Uterus (tissue), 4 donors: ENCODE measurements around the gene NIBAN1. TPM values are rescaled to one million over a fixed set of nuclear protein-coding genes. Genes with fewer than 3 reads are reported as not detected.
A peak's percentile ranks its signal among the peaks of the same experiment; 100 is the strongest.

Experiments used
- DNase-seq, 2 donors: peaks; one replicate each; pipeline ENCODE4 v3.0.0-alpha.2; 2019 to 2020
- H3K27ac ChIP-seq, 2 donors: fragments of 200-600 bp; sonication (generic); 1 replicate in 1 of 2; 2 replicates in 1 of 2; pipeline ENCODE4 v1.5.1; 2016 to 2018
- H3K27me3 ChIP-seq, 2 donors: fragments of 200-600 bp; sonication (generic); one replicate each; pipeline ENCODE4 v1.5.1; 2018 to 2019; ENCODE audit warnings: control low read depth in 1 of 2
- H3K36me3 ChIP-seq, 2 donors: fragments of 200-600 bp; sonication (generic); one replicate each; pipeline ENCODE4 v1.5.1; 2019; ENCODE audit warnings: control low read depth in 1 of 2
- H3K4me1 ChIP-seq, 2 donors: fragments of 200-600 bp; sonication (generic); one replicate each; pipeline ENCODE4 v1.5.1; 2018 to 2019; ENCODE audit warnings: control low read depth in 1 of 2
- H3K4me3 ChIP-seq, 2 donors: fragments of 200-600 bp; sonication (generic); 1 replicate in 1 of 2; 2 replicates in 1 of 2; pipeline ENCODE4 v1.5.1; 2018 to 2019; ENCODE audit warnings: mild to moderate bottlenecking in 1 of 2
- H3K9me3 ChIP-seq, 2 donors: fragments of 200-600 bp; sonication (generic); one replicate each; pipeline ENCODE4 v1.5.1; 2019; ENCODE audit warnings: control low read depth in 1 of 2
- CTCF ChIP-seq, 4 experiments: fragments of 200-600 bp in 2 of 4; fragments of 450-650 bp in 2 of 4; sonication (generic) in 2 of 4; IDR thresholded peaks; one replicate each; pipeline ENCODE4 v1.5.1; 2016 to 2019; ENCODE audit warnings: antibody characterized with exemption in 4 of 4, mild to moderate bottlenecking in 2 of 4, moderate library complexity in 1 of 4
- POLR2A ChIP-seq, 2 donors: fragments of 450-650 bp; IDR thresholded peaks; one replicate each; pipeline ENCODE4 v1.6.1; 2016; ENCODE audit warnings: antibody characterized with exemption in 2 of 2, mild to moderate bottlenecking in 1 of 2, moderate library complexity in 1 of 2
- intact Hi-C: fragments of 100-400 bp; cut with DNase I; formaldehyde crosslinking; loops from one replicate; pipeline ENCODE4 v1.15.1; 2023; ENCODE audit warnings: low total_unique reads
- total RNA-seq, 4 donors: library from RNA; depleted of rRNA in 3 of 4; stranded (reverse); fragments of >200 nt in 3 of 4; gene quantifications; one replicate each; pipeline versions ENCODE4 v1.1.0 to v1.2.4, GENCODE V29; 2014 to 2023
- donor health status: DM: yes; HTN: yes; CAD: no.

NIBAN1 gene
- total RNA-seq, 4 donors from 2014 or later, result 27.2 to 46.4 (median 32.5) TPM

GRCh38 chr1:184986250-184986649 is 11.9 kb upstream of the NIBAN1 start:
- no peaks in the 10 kb centered on the region for H3K9me3 ChIP-seq
- H3K27ac ChIP-seq, result no peak overlapping the region
- H3K4me1 ChIP-seq, result no peaks in the 10 kb centered on the region
- TF ChIP-seq CTCF (IDR thresholded peaks at IDR 0.05) (no peak), POLR2A (IDR thresholded peaks at IDR 0.05) (no peak)
- no peak overlapping the region for H3K4me3 ChIP-seq
- no peak for DNase-seq
- H3K36me3 ChIP-seq, result no peaks in the 10 kb centered on the region
- intact Hi-C loops, result no loop called here
- no peaks in the 10 kb centered on the region for H3K27me3 ChIP-seq

- H3K36me3 ChIP-seq, result no peaks in the 10 kb centered on the region
- no peak overlapping the region for H3K27ac ChIP-seq
- H3K9me3 ChIP-seq, result no peaks in the 10 kb centered on the region
- peak; percentile 77 to 79 for DNase-seq
- TF ChIP-seq CTCF (IDR thresholded peaks at IDR 0.05), result peak; percentile 83 to 90 (median 84)
- no peak for TF ChIP-seq POLR2A (IDR thresholded peaks at IDR 0.05)
- H3K27me3 ChIP-seq, result no peaks in the 10 kb centered on the region
- intact Hi-C loops, result loop anchor here (2.0 kb wide), 1 partner anchor 177 kb away; no protein-coding TSS in a partner anchor
- no peaks in the 10 kb centered on the region for H3K4me1 ChIP-seq
- no peak overlapping the region for H3K4me3 ChIP-seq
These were observed 8.0 kb upstream of the NIBAN1 start for GRCh38 chr1:184982002-184982954.

GRCh38 chr1:184980726-184981125 is 6.4 kb upstream of the NIBAN1 start:
- H3K4me3 ChIP-seq, result no peak overlapping the region
- no peaks in the 10 kb centered on the region for H3K36me3 ChIP-seq
- no peaks in the 10 kb centered on the region for H3K27me3 ChIP-seq
- H3K4me1 ChIP-seq, result no peaks in the 10 kb centered on the region
- no peaks in the 10 kb centered on the region for H3K9me3 ChIP-seq
- DNase-seq, result no peak
- intact Hi-C loops, result no loop called here
- TF ChIP-seq CTCF (IDR thresholded peaks at IDR 0.05) (no peak), POLR2A (IDR thresholded peaks at IDR 0.05) (no peak)
- H3K27ac ChIP-seq, result no peak overlapping the region

GRCh38 chr1:184975208-184975870 is 1.0 kb upstream of the NIBAN1 start:
- intact Hi-C loops, result no loop called here
- DNase-seq, result no peak

More at GRCh38 chr1:184975208-184975870, 1.0 kb upstream of the NIBAN1 start:
- no peaks in the 10 kb centered on the region for H3K27me3 ChIP-seq
- H3K4me1 ChIP-seq, result no peaks in the 10 kb centered on the region
- no peaks in the 10 kb centered on the region for H3K36me3 ChIP-seq
- H3K27ac ChIP-seq, result peak overlapping the region in 1 of 2 donors; percentile 80
- no peak for TF ChIP-seq POLR2A (IDR thresholded peaks at IDR 0.05)
- TF ChIP-seq CTCF (IDR thresholded peaks at IDR 0.05), result no peak
- H3K9me3 ChIP-seq, result no peaks in the 10 kb centered on the region
- H3K4me3 ChIP-seq, result no peak overlapping the region
